HEK293 (cell line): ENCODE data around the gene GYPC.

Experiments
- CTCF ChIA-PET: fragments of 350-600 bp; formaldehyde crosslinking; extraction: SDS; loops from one replicate; lab custom pipeline; 2021; ENCODE audit warnings: antibody characterized with exemption; lab: Yijun Ruan, JAX
- POLR2A ChIA-PET: fragments of 300-600 bp; formaldehyde crosslinking; extraction: SDS; loops from one replicate; lab custom pipeline; 2020; ENCODE audit warnings: antibody characterized with exemption, inconsistent platforms; lab: Yijun Ruan, JAX
- H3K27ac ChIP-seq: fragments of 200-500 bp; sonication (Bioruptor generic); 2 replicates; pipeline ENCODE4 v1.5.1; 2014; ENCODE audit warnings: low read depth, low read length, control low read depth, inconsistent platforms; ENCODE audit errors: extremely low read depth
- H3K36me3 ChIP-seq, 2 experiments: fragments of 200-500 bp in 1 of 2; sonication (Bioruptor generic) in 1 of 2; 1 replicate in 1 of 2; 2 replicates in 1 of 2; pipeline ENCODE4 v1.5.1; 2014 to 2017; ENCODE audit warnings: inconsistent platforms in 2 of 2, low read length in 2 of 2; ENCODE audit not compliant: control insufficient read depth in 2 of 2, insufficient read depth in 1 of 2
- H3K4me1 ChIP-seq: fragments of 200-500 bp; sonication (Bioruptor generic); 2 replicates; pipeline ENCODE4 v1.5.1; 2014; ENCODE audit warnings: mild to moderate bottlenecking, low read length, inconsistent platforms; ENCODE audit not compliant: control insufficient read depth, insufficient read depth
- H3K4me3 ChIP-seq: 2 replicates; pipeline ENCODE4 v1.5.1; 2011; ENCODE audit warnings: low read depth, mild to moderate bottlenecking, control low read depth, low read length, moderate library complexity
- H3K9me3 ChIP-seq: fragments of 200-500 bp; sonication (Bioruptor generic); 2 replicates; pipeline ENCODE4 v1.5.1; 2014; ENCODE audit warnings: low read depth, low read length, inconsistent platforms; ENCODE audit not compliant: control insufficient read depth, insufficient read depth
- IKZF3 ChIP-seq: fragments of 450-650 bp; IDR thresholded peaks from 2 replicates; pipeline ENCODE4 v1.5.0; 2018; ENCODE audit warnings: missing biosample characterization, mild to moderate bottlenecking, missing genetic modification characterization, moderate library complexity
- KLF16 ChIP-seq: fragments of 450-650 bp; formaldehyde crosslinking; IDR thresholded peaks from 2 replicates; pipeline ENCODE4 v1.5.1; 2017; ENCODE audit warnings: missing biosample characterization, missing genetic modification characterization
- KLF7 ChIP-seq: fragments of 450-650 bp; formaldehyde crosslinking; IDR thresholded peaks from 2 replicates; pipeline ENCODE4 v1.5.1; 2016; ENCODE audit warnings: missing biosample characterization, missing genetic modification characterization, borderline replicate concordance
- KLF9 ChIP-seq: fragments of 450-650 bp; formaldehyde crosslinking; IDR thresholded peaks from 2 replicates; pipeline ENCODE4 v1.5.1; 2016; ENCODE audit warnings: missing biosample characterization, missing genetic modification characterization, low read depth
- OSR2 ChIP-seq: fragments of 450-650 bp; formaldehyde crosslinking; IDR thresholded peaks from 2 replicates; pipeline ENCODE4 v1.5.1; 2016; ENCODE audit warnings: missing biosample characterization, missing genetic modification characterization
- SCRT2 ChIP-seq: fragments of 450-650 bp; formaldehyde crosslinking; IDR thresholded peaks from 2 replicates; pipeline ENCODE4 v1.5.1; 2016; ENCODE audit warnings: missing biosample characterization, missing genetic modification characterization
- SETDB1 ChIP-seq: IDR thresholded peaks from one replicate; pipeline ENCODE4 v1.6.1; 2017; ENCODE audit warnings: mild to moderate bottlenecking, low read length, moderate library complexity, mixed read lengths; ENCODE audit not compliant: insufficient read length
- SP7 ChIP-seq: fragments of 450-650 bp; formaldehyde crosslinking; IDR thresholded peaks from 2 replicates; pipeline ENCODE4 v1.5.1; 2016; ENCODE audit warnings: missing biosample characterization, missing genetic modification characterization
- TRIM28 ChIP-seq: IDR thresholded peaks from 2 replicates; pipeline ENCODE4 v1.6.1; 2011; ENCODE audit warnings: low read length, control low read depth, borderline replicate concordance
- WT1 ChIP-seq: fragments of 450-650 bp; formaldehyde crosslinking; IDR thresholded peaks from 2 replicates; pipeline ENCODE4 v1.5.1; 2016; ENCODE audit warnings: missing biosample characterization, missing genetic modification characterization
- ZBTB17 ChIP-seq: fragments of 450-650 bp; formaldehyde crosslinking; IDR thresholded peaks from 2 replicates; pipeline ENCODE4 v1.5.1; 2016; ENCODE audit warnings: missing biosample characterization, missing genetic modification characterization
- ZBTB20 ChIP-seq: fragments of 450-650 bp; formaldehyde crosslinking; IDR thresholded peaks from 2 replicates; pipeline ENCODE4 v1.5.1; 2016; ENCODE audit warnings: missing biosample characterization, missing genetic modification characterization
- ZBTB44 ChIP-seq: fragments of 450-650 bp; IDR thresholded peaks from 2 replicates; pipeline ENCODE4 v1.5.1; 2018; ENCODE audit warnings: missing biosample characterization, mild to moderate bottlenecking, missing genetic modification characterization
- ZBTB7A ChIP-seq: fragments of 450-650 bp; formaldehyde crosslinking; IDR thresholded peaks from 2 replicates; pipeline ENCODE4 v1.5.1; 2016; ENCODE audit warnings: low read depth, missing biosample characterization, missing genetic modification characterization
- ZEB2 ChIP-seq: fragments of 450-650 bp; formaldehyde crosslinking; IDR thresholded peaks from 2 replicates; pipeline ENCODE4 v1.5.1; 2016; ENCODE audit warnings: missing biosample characterization, missing genetic modification characterization
- ZFP69B ChIP-seq: fragments of 450-650 bp; formaldehyde crosslinking; IDR thresholded peaks from 2 replicates; pipeline ENCODE4 v1.5.1; 2016; ENCODE audit warnings: missing biosample characterization, missing genetic modification characterization
- ZNF2 ChIP-seq: fragments of 450-650 bp; formaldehyde crosslinking; IDR thresholded peaks from 2 replicates; pipeline ENCODE4 v1.5.1; 2016; ENCODE audit warnings: missing biosample characterization, missing genetic modification characterization
- ZNF223 ChIP-seq: fragments of 450-650 bp; formaldehyde crosslinking; IDR thresholded peaks from 2 replicates; pipeline ENCODE4 v1.5.1; 2016; ENCODE audit warnings: missing biosample characterization, missing genetic modification characterization
- ZNF341 ChIP-seq: fragments of 450-650 bp; formaldehyde crosslinking; IDR thresholded peaks from 2 replicates; pipeline ENCODE4; 2016; ENCODE audit warnings: low read depth, missing biosample characterization, missing genetic modification characterization
- ZNF558 ChIP-seq: fragments of 450-650 bp; formaldehyde crosslinking; IDR thresholded peaks from 2 replicates; pipeline ENCODE4 v1.5.1; 2016; ENCODE audit warnings: missing biosample characterization, missing genetic modification characterization
- ZNF561 ChIP-seq: fragments of 450-650 bp; IDR thresholded peaks from 2 replicates; pipeline ENCODE4 v1.5.1; 2018; ENCODE audit warnings: missing biosample characterization, missing genetic modification characterization, borderline replicate concordance
- ZNF629 ChIP-seq: fragments of 450-650 bp; formaldehyde crosslinking; IDR thresholded peaks from 2 replicates; pipeline ENCODE4 v1.5.1; 2017; ENCODE audit warnings: missing biosample characterization, missing genetic modification characterization
- ZNF658 ChIP-seq: fragments of 450-650 bp; formaldehyde crosslinking; IDR thresholded peaks from 2 replicates; pipeline ENCODE4; 2016; ENCODE audit warnings: missing biosample characterization, missing genetic modification characterization
- ZNF670 ChIP-seq: fragments of 450-650 bp; formaldehyde crosslinking; IDR thresholded peaks from 2 replicates; pipeline ENCODE4 v1.5.1; 2016; ENCODE audit warnings: missing biosample characterization, missing genetic modification characterization, low read depth
- ZNF747 ChIP-seq: fragments of 450-650 bp; formaldehyde crosslinking; IDR thresholded peaks from 2 replicates; pipeline ENCODE4 v1.5.1; 2016; ENCODE audit warnings: missing biosample characterization, missing genetic modification characterization
- ZNF76 ChIP-seq: fragments of 450-650 bp; formaldehyde crosslinking; IDR thresholded peaks from 2 replicates; pipeline ENCODE4; 2016; ENCODE audit warnings: low read depth, missing biosample characterization, missing genetic modification characterization, borderline replicate concordance
- ZNF843 ChIP-seq: fragments of 450-650 bp; formaldehyde crosslinking; IDR thresholded peaks from 2 replicates; pipeline ENCODE4 v1.5.1; 2016; ENCODE audit warnings: missing biosample characterization, missing genetic modification characterization
- ZSCAN30 ChIP-seq: fragments of 450-650 bp; IDR thresholded peaks from 2 replicates; pipeline ENCODE4 v1.5.1; 2018; ENCODE audit warnings: missing biosample characterization, mild to moderate bottlenecking, missing genetic modification characterization, moderate library complexity
- TF ChIP-seq, protein P1 (sequence below): fragments of 450-650 bp; IDR thresholded peaks from 2 replicates; pipeline ENCODE4 v1.5.1; 2018; ENCODE audit warnings: missing biosample characterization, missing genetic modification characterization

Gene GYPC

GRCh38 chr2:126655051-126655450 lies 907 bp upstream of the GYPC start:
- H3K36me3 ChIP-seq = no peaks in the 10 kb centered on the region
- no peak overlapping the region for H3K27ac ChIP-seq
- CTCF ChIA-PET = no interaction called here
- H3K9me3 ChIP-seq = no peaks in the 10 kb centered on the region
- H3K4me1 ChIP-seq = peaks cover 4% of the 10 kb centered on the region; the same call in 1 of the 2 replicates
- POLR2A ChIA-PET = no interaction called here
- TF ChIP-seq, protein P1, sequence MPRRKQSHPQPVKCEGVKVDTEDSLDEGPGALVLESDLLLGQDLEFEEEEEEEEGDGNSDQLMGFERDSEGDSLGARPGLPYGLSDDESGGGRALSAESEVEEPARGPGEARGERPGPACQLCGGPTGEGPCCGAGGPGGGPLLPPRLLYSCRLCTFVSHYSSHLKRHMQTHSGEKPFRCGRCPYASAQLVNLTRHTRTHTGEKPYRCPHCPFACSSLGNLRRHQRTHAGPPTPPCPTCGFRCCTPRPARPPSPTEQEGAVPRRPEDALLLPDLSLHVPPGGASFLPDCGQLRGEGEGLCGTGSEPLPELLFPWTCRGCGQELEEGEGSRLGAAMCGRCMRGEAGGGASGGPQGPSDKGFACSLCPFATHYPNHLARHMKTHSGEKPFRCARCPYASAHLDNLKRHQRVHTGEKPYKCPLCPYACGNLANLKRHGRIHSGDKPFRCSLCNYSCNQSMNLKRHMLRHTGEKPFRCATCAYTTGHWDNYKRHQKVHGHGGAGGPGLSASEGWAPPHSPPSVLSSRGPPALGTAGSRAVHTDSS (tag by site-specific recombination) = no peak
- TF ChIP-seq ZEB2 (no peak), IKZF3 (tag by site-specific recombination) (no peak)
- no peak overlapping the region for H3K4me3 ChIP-seq

- Histone ChIP-seq H3K4me1 (peaks cover 4% of the 10 kb centered on the region; the same call in 1 of the 2 replicates), H3K36me3 (no peaks in the 10 kb centered on the region), H3K4me3 (peak overlapping the region; percentile 37), H3K9me3 (no peaks in the 10 kb centered on the region), H3K27ac (no peak overlapping the region; the same call in 1 of the 2 replicates)
- ChIA-PET POLR2A (no interaction called here), CTCF (no interaction called here)
- no peak for TF ChIP-seq ZNF341 (tag by site-specific recombination)
Observed at GRCh38 chr2:126656431-126657147, 631 bp downstream of the GYPC start.

DNA sequence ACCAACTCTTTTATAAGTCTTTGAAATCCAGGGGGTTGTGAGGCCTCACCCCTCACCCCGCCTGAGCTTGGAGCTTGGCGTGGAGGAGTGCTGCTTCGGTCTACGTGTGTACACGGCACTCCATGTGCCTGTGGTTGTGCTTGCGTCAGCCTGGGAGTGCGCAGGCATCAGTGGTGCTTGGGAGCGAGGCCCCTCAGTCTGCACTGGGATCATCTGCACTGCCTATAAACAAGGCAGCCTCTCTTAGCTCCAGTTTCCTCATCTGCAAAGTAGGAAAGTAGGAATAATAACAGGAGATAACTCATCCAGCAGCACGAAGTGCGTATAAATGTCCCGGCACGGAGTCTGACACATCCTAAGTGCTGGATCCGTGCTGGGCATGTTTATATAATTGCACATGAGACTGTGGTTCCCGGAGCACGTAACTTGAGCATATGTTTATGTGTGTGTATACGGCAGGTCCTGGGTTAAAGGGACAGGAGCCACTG lies 1.2 kb downstream of the GYPC start:
- peak overlapping the region; percentile 1; the same call in 1 of the 2 replicates for H3K27ac ChIP-seq
- CTCF ChIA-PET = no interaction called here
- no peak overlapping the region for H3K4me3 ChIP-seq
- H3K9me3 ChIP-seq = no peaks in the 10 kb centered on the region
- POLR2A ChIA-PET = no interaction called here
- no peaks in the 10 kb centered on the region for H3K36me3 ChIP-seq
- peaks cover 4% of the 10 kb centered on the region; the same call in 1 of the 2 replicates for H3K4me1 ChIP-seq
- TF ChIP-seq ZNF843 (tag by site-specific recombination) = peak; percentile 56; the same call in 1 of the 2 replicates
- TF ChIP-seq TRIM28 = peak; percentile 95
- TF ChIP-seq ZNF658 (tag by site-specific recombination) = no peak
- peak; percentile 56; the same call in 1 of the 2 replicates for TF ChIP-seq ZEB2
- TF ChIP-seq ZBTB44 (tag by site-specific recombination) = 0 out of 2 replicates have a peak, but pooled peaks have one; percentile 17
- 0 out of 2 replicates have a peak, but pooled peaks have one; percentile 25 for TF ChIP-seq ZBTB20 (tag by site-specific recombination)
- TF ChIP-seq ZNF76 = no peak
- no peak for TF ChIP-seq SCRT2
- no peak for TF ChIP-seq ZNF558 (tag by site-specific recombination)
- no peak for TF ChIP-seq ZFP69B
- no peak for TF ChIP-seq ZNF2 (tag by site-specific recombination)
- TF ChIP-seq ZNF747 (tag by site-specific recombination) = no peak
- TF ChIP-seq WT1 (tag by site-specific recombination) = 0 out of 2 replicates have a peak, but pooled peaks have one; percentile 13
- TF ChIP-seq ZNF561 (tag by site-specific recombination) = no peak
- no peak for TF ChIP-seq ZBTB7A
- no peak for TF ChIP-seq ZNF670 (tag by site-specific recombination)
- TF ChIP-seq ZBTB17 (tag by site-specific recombination) = no peak
- peak; percentile 98 for TF ChIP-seq ZSCAN30
- peak; percentile 93; the same call in 1 of the 2 replicates for TF ChIP-seq SP7 (tag by site-specific recombination)
- TF ChIP-seq ZNF629 (tag by site-specific recombination) = 0 out of 2 replicates have a peak, but pooled peaks have one; percentile 24
- no peak for TF ChIP-seq KLF9 (tag by site-specific recombination)
- TF ChIP-seq SETDB1 = peak; percentile 66
- TF ChIP-seq KLF16 (tag by site-specific recombination) = no peak
- TF ChIP-seq KLF7 (tag by site-specific recombination) = no peak
- TF ChIP-seq ZNF223 (tag by site-specific recombination) = no peak
- peak; percentile 76 for TF ChIP-seq OSR2
